ENCODE data around the gene GGTLC2. TPM values are rescaled to one million over a fixed set of nuclear protein-coding genes. Genes with fewer than 3 reads are reported as not detected.
"Not testable (repeated sequence)": the region's sequence is repeated elsewhere in the genome, so short reads cannot be mapped to it uniquely, and the experiment has no call there.

Gene GGTLC2
- total RNA-seq, 1 donor = not detected

- Histone ChIP-seq H3K36me3 (ENCODE audit: insufficient read depth, low read length) (no peaks in the 10 kb centered on the region), H3K27me3 (ENCODE audit: insufficient read depth, low read length) (peaks cover 8% of the 10 kb centered on the region), H3K9me3 (ENCODE audit: low read depth, low read length) (no peaks in the 10 kb centered on the region), H3K27ac (ENCODE audit: low read depth, low read length) (no peak overlapping the region), H3K4me3 (ENCODE audit: insufficient read depth, low read length) (no peak overlapping the region), H4K20me1 (ENCODE audit: insufficient read depth, low read length) (no peaks in the 10 kb centered on the region), H3K79me2 (ENCODE audit: insufficient read depth, low read length) (no peaks in the 10 kb centered on the region), H2AFZ (ENCODE audit: low read length) (no peak overlapping the region), H3K4me2 (ENCODE audit: insufficient read depth, low read length) (no peak overlapping the region), H3K4me1 (ENCODE audit: insufficient read depth, low read length) (no peaks in the 10 kb centered on the region)
- peak; percentile 37 for DNase-seq (ENCODE audit: insufficient read length, low spot score, missing footprints)
- TF ChIP-seq, protein P1, sequence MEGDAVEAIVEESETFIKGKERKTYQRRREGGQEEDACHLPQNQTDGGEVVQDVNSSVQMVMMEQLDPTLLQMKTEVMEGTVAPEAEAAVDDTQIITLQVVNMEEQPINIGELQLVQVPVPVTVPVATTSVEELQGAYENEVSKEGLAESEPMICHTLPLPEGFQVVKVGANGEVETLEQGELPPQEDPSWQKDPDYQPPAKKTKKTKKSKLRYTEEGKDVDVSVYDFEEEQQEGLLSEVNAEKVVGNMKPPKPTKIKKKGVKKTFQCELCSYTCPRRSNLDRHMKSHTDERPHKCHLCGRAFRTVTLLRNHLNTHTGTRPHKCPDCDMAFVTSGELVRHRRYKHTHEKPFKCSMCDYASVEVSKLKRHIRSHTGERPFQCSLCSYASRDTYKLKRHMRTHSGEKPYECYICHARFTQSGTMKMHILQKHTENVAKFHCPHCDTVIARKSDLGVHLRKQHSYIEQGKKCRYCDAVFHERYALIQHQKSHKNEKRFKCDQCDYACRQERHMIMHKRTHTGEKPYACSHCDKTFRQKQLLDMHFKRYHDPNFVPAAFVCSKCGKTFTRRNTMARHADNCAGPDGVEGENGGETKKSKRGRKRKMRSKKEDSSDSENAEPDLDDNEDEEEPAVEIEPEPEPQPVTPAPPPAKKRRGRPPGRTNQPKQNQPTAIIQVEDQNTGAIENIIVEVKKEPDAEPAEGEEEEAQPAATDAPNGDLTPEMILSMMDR (IDR thresholded peaks at IDR 0.05; ENCODE audit: extremely low read depth, low read depth, low read length) = no peak
Observed at GRCh38 chr22:22618448-22618847, 26.0 kb upstream of the GGTLC2 start.

- H3K79me2 ChIP-seq (ENCODE audit: insufficient read depth, low read length) = no peaks in the 10 kb centered on the region
- peak; percentile 37 for DNase-seq (ENCODE audit: insufficient read length, low spot score, missing footprints)
- TF ChIP-seq, protein P1 (IDR thresholded peaks at IDR 0.05; ENCODE audit: extremely low read depth, low read depth, low read length) = no peak
- H3K4me3 ChIP-seq (ENCODE audit: insufficient read depth, low read length) = no peak overlapping the region
- H4K20me1 ChIP-seq (ENCODE audit: insufficient read depth, low read length) = no peaks in the 10 kb centered on the region
- no peak overlapping the region for H3K27ac ChIP-seq (ENCODE audit: low read depth, low read length)
- no peaks in the 10 kb centered on the region for H3K9me3 ChIP-seq (ENCODE audit: low read depth, low read length)
- H3K4me2 ChIP-seq (ENCODE audit: insufficient read depth, low read length) = no peak overlapping the region
- no peak overlapping the region for H2AFZ ChIP-seq (ENCODE audit: low read length)
- H3K36me3 ChIP-seq (ENCODE audit: insufficient read depth, low read length) = no peaks in the 10 kb centered on the region
- H3K4me1 ChIP-seq (ENCODE audit: insufficient read depth, low read length) = no peaks in the 10 kb centered on the region
- peaks cover 6% of the 10 kb centered on the region for H3K27me3 ChIP-seq (ENCODE audit: insufficient read depth, low read length)
Observed at GRCh38 chr22:22618923-22619322, 25.5 kb upstream of the GGTLC2 start.

DNA sequence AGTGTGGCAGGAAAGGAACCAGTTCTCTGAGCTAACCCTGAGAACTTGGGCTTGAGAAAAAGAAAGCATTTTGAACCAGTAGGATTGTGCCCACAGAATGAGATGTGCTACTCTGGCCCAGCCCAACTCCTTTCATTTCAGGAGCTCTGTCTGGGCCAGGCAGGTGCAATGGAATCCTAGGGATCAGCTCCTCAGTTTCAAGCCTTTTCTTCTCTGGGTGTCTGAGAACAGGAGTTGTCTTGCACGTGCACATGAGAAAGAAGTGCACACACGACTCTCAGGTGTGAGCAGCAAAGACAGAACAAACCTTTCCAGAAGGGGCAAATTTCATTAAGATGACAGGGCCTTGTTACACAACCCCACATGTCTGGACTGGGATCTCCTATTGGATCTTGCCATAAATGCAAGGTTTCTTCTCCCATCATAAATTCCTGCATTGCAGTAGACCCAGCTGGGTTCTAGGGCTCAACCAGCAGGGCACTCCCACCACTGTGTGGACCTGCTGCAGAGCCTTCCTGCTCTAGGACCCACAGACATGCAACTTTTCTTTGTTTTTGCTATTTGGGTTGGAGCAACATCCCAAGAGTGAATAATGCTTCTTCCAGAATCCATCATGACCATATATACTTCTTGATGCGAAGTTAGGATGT lies 24.5 kb upstream of the GGTLC2 start:
- Histone ChIP-seq H3K9me3 (ENCODE audit: low read depth, low read length) (no peaks in the 10 kb centered on the region), H3K36me3 (ENCODE audit: insufficient read depth, low read length) (no peaks in the 10 kb centered on the region), H3K27ac (ENCODE audit: low read depth, low read length) (no peak overlapping the region), H3K4me3 (ENCODE audit: insufficient read depth, low read length) (no peak overlapping the region), H4K20me1 (ENCODE audit: insufficient read depth, low read length) (no peaks in the 10 kb centered on the region), H3K27me3 (ENCODE audit: insufficient read depth, low read length) (peaks cover 6% of the 10 kb centered on the region), H3K4me1 (ENCODE audit: insufficient read depth, low read length) (no peaks in the 10 kb centered on the region), H3K4me2 (ENCODE audit: insufficient read depth, low read length) (no peak overlapping the region), H3K79me2 (ENCODE audit: insufficient read depth, low read length) (no peaks in the 10 kb centered on the region), H2AFZ (ENCODE audit: low read length) (no peak overlapping the region)
- peak; percentile 62 for DNase-seq (ENCODE audit: insufficient read length, low spot score, missing footprints)
- TF ChIP-seq, protein P1 (IDR thresholded peaks at IDR 0.05; ENCODE audit: extremely low read depth, low read depth, low read length) = no peak

DNA sequence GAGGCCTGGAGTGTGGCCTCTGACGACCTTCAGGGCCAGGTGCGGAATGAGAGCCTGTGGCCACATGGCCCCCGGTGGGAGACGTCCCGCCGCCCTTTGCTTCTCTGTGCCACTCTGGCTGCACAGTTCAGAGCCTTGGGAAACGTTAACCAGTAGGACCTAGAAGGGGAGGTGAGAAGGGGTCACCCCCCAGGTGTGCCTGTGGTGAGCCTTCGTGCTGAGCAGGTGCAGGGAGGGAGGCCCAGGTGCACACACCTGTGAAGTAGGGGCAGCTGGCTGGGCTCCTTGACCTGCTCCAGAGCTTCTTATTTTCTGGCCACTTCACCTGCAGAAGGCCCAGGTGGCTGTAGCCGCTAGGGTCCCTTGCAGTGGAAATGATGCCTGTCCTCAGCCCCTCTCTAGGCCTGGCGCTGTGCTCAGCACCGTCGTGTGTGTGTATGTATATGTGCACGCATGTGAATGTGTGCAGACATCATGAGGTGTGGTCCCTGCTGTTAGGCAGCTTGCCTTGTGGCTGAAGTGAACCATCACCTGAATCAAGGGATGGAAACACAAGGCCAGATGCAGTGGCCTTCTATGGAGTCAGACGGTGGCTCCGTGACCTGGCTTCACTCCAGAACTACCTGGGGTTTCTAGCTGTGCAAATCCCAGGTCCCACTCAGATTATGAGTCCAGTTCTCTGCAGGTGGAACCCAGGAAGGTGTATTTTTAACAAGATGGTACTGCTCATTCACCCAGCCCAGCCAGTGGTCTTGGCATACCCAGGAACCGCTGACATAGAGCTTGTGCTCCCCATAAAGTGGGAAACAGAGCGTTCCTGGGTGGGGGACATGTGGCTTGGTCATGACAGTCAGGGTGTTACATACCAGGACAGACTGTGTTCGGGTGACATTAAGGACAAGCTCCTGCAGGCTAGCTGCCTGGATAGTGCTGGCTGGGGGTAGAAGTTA lies 15.6 kb upstream of the GGTLC2 start:
- not testable (repeated sequence) for H3K36me3 ChIP-seq (ENCODE audit: insufficient read depth, low read length); H3K27ac ChIP-seq (ENCODE audit: low read depth, low read length); H3K27me3 ChIP-seq (ENCODE audit: insufficient read depth, low read length); H3K79me2 ChIP-seq (ENCODE audit: insufficient read depth, low read length); H3K4me2 ChIP-seq (ENCODE audit: insufficient read depth, low read length); H3K9me3 ChIP-seq (ENCODE audit: low read depth, low read length); H2AFZ ChIP-seq (ENCODE audit: low read length); H3K4me1 ChIP-seq (ENCODE audit: insufficient read depth, low read length); H3K4me3 ChIP-seq (ENCODE audit: insufficient read depth, low read length); H4K20me1 ChIP-seq (ENCODE audit: insufficient read depth, low read length); DNase-seq (ENCODE audit: insufficient read length, low spot score, missing footprints)

GRCh38 chr22:22631223-22631652 lies 13.2 kb upstream of the GGTLC2 start:
- H3K27ac ChIP-seq (ENCODE audit: low read depth, low read length) = not testable (repeated sequence)

DNA sequence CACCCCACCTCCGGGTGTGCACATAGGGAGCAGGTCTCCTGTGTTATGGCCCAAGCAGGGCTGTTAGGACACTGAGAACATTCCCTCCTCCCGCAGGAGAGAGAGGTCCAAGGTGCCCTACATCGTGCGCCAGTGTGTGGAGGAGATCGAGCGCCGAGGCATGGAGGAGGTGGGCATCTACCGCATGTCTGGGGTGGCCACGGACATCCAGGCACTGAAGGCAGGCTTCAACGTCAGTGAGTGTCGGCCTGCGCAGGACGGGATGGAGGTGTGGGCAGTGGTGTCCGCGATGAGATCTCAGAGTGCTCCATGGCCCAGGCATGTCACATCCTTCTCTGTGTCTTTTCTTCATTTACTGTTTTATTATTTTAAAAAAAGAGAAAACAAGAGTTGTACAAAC lies 12.2 kb upstream of the GGTLC2 start:
- not testable (repeated sequence) for H3K36me3 ChIP-seq (ENCODE audit: insufficient read depth, low read length); H3K9me3 ChIP-seq (ENCODE audit: low read depth, low read length); H4K20me1 ChIP-seq (ENCODE audit: insufficient read depth, low read length); H3K4me1 ChIP-seq (ENCODE audit: insufficient read depth, low read length); H3K27ac ChIP-seq (ENCODE audit: low read depth, low read length); H2AFZ ChIP-seq (ENCODE audit: low read length); H3K4me2 ChIP-seq (ENCODE audit: insufficient read depth, low read length); H3K27me3 ChIP-seq (ENCODE audit: insufficient read depth, low read length); H3K4me3 ChIP-seq (ENCODE audit: insufficient read depth, low read length); H3K79me2 ChIP-seq (ENCODE audit: insufficient read depth, low read length); DNase-seq (ENCODE audit: insufficient read length, low spot score, missing footprints)

More at GRCh38 chr22:22631223-22631652, 13.2 kb upstream of the GGTLC2 start:
- not testable (repeated sequence) for H3K4me2 ChIP-seq (ENCODE audit: insufficient read depth, low read length); H3K79me2 ChIP-seq (ENCODE audit: insufficient read depth, low read length); H3K36me3 ChIP-seq (ENCODE audit: insufficient read depth, low read length); H3K4me1 ChIP-seq (ENCODE audit: insufficient read depth, low read length); H2AFZ ChIP-seq (ENCODE audit: low read length); H3K4me3 ChIP-seq (ENCODE audit: insufficient read depth, low read length); H3K9me3 ChIP-seq (ENCODE audit: low read depth, low read length); DNase-seq (ENCODE audit: insufficient read length, low spot score, missing footprints); H3K27me3 ChIP-seq (ENCODE audit: insufficient read depth, low read length); H4K20me1 ChIP-seq (ENCODE audit: insufficient read depth, low read length)
